COLO668 (cell line): ENCODE measurements around the gene GPR179.

Experiments used
- DNase-seq: peaks from one replicate; lab custom pipeline; 2025; ENCODE audit not compliant: unreplicated experiment; lab: John Stamatoyannopoulos, UW

GPR179 gene

DNA sequence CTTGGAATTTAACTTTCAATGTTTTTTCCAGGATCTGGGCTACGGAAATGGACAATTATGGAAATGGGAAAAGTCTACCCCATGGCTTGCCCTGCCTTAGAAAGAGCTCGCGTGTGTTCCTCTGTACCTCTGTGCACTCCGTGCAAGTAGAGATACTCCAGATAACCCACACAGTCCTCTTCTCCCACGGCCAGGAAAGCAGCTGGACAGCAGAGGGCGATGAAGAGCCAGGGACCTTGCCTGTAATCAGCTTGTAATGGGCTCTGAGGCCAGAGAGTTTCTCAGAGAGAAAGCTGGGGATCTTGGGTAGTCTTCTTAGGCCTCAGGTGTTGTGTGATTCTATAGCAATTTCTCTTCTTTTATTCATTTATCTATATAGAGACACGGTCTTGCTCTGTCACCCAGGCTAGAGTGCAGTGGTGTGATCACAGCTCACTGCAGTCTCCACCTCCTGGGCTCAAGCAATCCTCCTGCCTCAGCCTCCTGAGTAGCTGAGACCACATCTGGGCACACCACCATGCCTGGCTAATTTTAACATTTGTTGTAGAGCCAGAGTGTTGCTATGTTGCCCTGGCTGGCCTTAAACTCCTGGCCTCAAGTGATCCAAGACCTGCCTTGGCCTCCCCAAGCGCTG, 5.5 kb upstream of the GPR179 start:
- DNase-seq, result peak; percentile 67

- DNase-seq, result no peak
Observed at GRCh38 chr17:38345743-38346142, 2.0 kb upstream of the GPR179 start.

DNA sequence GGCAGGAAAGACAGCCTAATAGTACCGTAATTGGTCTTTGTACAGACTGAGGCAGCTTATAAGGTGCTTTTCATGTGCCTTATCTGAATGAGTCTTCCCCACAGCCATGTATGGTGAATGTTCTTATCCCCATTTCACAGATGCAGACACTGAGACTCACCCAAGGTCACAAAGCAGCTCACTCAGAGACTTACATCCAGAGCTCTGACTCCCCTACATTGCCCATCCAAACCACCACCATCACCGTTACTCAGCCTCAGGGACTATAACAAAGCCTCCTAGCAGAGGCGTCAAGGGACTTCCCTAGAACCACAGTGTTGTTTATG, 627 bp upstream of the GPR179 start:
- no peak for DNase-seq

- DNase-seq, result no peak
Observed at GRCh38 chr17:38342886-38343607, 709 bp downstream of the GPR179 start.

DNA sequence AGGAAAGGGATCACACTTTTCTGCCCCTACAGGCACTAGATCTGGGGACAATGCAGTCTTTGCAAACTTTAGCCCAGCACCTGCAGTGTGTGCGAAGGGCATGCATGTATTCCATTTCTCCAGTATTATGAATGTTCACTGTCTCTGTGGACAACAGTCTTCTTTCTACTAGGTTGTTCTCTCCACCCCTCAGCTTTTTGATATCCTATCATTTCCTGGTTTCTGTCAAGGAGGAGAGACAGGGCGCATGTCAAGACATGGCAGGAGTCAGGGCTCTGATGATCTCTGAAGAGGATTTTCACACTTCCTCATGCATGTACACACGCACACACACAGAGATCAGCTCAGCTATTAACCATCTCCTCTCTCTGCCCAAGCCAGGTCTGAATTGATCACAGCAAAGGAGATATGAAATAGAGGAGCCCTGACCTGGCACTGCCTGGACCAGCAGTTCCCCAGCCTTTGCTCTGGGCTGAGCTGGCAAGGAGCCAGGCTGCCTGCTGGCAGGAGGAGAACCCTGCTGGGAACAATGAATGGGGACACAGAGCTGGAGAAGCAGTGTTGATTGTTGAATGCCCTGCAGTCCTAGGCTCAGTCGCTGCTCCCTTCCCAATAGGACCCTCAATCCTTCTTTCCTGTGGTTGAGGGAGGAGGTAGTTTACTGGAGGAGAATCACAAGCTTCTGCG, 2.6 kb downstream of the GPR179 start:
- peak; percentile 86 for DNase-seq

DNA sequence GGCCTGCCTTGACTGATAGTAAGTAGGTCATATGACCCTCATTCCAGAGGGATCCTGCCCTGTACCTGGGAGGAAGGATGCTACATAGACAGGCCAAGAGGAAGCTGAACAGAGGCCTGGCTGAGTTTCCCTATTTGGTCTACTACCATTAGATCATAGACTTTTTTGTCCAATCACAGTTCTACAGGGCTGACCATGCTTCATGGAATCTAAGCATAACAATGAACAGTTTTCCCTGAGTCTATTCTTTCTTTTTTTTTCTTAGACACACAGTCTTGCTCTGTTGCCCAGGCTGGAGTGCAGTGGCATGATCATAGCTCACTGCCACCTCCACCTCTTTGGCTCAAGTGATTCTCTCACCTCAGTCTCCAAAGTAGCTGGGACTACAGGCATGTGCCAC, 3.9 kb downstream of the GPR179 start:
- DNase-seq, result no peak

DNA sequence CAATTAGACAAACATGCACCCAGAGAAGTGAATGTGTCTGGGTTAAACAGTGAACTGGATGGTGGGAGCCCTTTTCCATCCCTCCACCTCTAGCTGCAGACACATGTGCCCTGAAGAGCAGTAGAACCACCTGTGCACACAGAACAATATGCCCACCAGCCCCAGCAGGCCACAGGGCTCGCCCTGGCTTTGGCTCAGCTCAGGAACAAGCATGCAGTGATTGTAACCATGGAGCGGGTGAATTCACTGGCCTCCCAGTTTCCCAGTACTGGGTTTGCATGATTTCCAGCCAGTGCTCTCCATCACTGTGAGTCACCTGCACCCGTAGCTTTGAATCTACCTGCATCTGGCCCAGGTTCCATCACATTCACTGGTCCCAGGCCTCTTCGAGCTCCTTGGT, 5.2 kb downstream of the GPR179 start:
- no peak for DNase-seq

- DNase-seq, result no peak
Observed at GRCh38 chr17:38338053-38338452, 5.7 kb downstream of the GPR179 start.

DNA sequence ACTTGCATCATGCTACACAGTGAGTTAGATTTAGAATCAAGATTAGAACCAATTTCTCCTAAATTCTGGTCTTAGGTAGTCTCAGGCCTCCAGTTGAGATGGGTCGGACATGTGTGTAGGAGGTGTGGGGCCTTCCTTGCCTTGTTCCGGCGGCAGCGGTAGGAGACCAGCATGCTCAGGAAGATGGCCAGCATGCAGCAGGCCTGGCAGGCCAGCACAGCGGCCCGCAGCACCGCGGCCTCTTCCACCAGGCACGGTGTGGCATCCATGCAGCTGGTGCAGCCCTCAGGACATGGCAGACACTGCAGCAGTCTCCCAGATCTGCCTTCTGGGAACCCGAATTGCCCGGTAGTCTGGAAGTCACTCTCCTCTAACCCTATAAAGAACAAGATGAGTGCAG, 6.9 kb downstream of the GPR179 start:
- DNase-seq, result no peak

GRCh38 chr17:38334480-38335364, 9.0 kb downstream of the GPR179 start:
- no peak for DNase-seq

DNA sequence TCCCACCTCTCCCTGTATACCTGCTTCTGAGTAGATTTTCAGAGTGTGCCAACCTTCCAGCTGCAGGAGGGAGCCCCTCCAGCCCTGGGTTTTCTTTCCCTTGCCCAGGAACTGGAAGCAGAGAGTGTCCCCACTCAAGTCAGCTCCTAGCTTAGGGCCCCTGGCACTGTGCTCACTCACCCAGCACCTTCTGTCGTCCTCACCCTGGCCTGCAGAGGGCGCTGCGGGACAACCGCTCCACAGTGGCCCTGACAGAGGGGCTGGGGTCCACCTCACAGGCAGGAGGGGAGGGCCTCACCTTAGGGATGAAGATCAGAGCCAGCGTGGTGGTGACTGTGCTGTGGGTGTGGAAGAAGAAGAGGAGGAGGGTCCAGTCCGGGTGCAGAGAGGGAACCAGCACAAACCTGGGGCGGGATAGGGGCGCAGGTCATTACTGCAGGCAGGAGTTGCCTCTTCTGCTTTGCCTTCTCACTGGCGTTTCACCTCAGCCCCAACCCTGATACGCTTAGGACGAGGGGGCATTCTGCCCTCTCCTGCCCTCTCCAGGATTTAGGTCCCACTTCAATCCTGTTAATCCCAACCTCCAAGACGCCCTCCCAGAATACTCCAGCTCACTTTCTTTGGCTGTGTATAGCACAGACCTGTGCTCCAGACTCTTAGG, 10.0 kb downstream of the GPR179 start:
- peak; percentile 39 for DNase-seq

DNA sequence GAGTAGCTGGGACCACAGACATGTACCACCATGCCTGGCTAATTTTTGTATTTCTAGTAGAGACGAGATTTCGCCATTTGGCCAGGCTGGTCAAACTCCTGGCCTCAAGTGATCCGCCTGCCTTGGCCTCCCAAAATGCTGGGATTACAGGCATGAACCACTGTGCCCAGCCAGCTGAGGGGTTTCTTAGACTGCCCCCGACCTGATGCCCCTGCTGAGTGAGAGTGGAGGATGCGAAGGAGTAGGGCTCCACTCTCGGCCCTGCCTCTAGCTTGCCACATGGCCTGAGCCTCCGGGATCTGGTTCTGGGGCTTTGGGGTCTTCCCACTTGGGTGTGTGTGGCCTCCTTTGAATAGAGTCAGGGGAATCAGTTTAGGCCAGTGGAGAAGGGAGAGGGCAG, 11.0 kb downstream of the GPR179 start:
- DNase-seq, result no peak

GRCh38 chr17:38330941-38331411, 12.8 kb downstream of the GPR179 start:
- DNase-seq, result no peak

GRCh38 chr17:38329808-38330730, 13.7 kb downstream of the GPR179 start:
- no peak for DNase-seq

DNA sequence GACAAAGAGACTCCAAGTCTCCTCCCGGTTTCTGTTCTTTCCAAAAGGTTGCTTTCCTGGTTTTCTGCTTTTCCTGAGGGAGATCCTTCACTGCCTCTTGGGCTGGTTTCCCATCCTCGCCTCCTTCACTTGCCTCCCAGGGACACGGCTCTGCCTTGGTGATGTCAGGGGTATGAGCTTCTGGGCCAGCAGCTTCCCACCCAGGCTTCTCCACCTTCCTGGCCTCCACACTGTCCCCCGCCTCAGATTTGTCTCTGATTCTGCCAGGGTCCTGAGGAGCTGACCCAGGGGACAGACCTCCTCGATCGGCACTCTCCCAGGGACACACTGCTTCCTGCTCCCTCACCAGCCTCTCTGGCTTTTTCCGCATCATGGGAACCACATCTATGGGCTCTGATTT, 14.5 kb downstream of the GPR179 start:
- no peak for DNase-seq

GRCh38 chr17:38328620-38329019, 15.1 kb downstream of the GPR179 start:
- peak; percentile 5 for DNase-seq

GRCh38 chr17:38327936-38328335, 15.8 kb downstream of the GPR179 start:
- no peak for DNase-seq

GRCh38 chr17:38326996-38327792, 16.6 kb downstream of the GPR179 start:
- DNase-seq, result no peak
